K562 (cell line): Measurements from ENCODE around the gene MALAT1. TPM values are rescaled to one million over a fixed set of nuclear protein-coding genes. Genes with fewer than 3 reads are reported as not detected.

Source experiments
- ELF2 ChIP-seq: fragments of 250-450 bp; sonication (Bioruptor Pico); IDR thresholded peaks from 2 replicates; pipeline ENCODE4 v1.5.0; 2021; ENCODE audit warnings: mild to moderate bottlenecking
- FOXA3 ChIP-seq, 2 experiments: fragments of 450-650 bp in 1 of 2; sonication (generic) in 1 of 2; formaldehyde crosslinking; IDR thresholded peaks in 1 of 2; conservative IDR thresholded peaks in 1 of 2; 2 replicates each; pipeline versions ENCODE4 v1.4.0 to v1.8.0; 2020 to 2022; ENCODE audit warnings: mild to moderate bottlenecking in 2 of 2, missing genetic modification reagents in 1 of 2
- L3MBTL2 ChIP-seq: fragments of 450-650 bp; IDR thresholded peaks from 2 replicates; pipeline ENCODE4 v1.6.1; 2016; ENCODE audit warnings: mild to moderate bottlenecking, moderate library complexity
- MBD1 ChIP-seq: fragments of 250-450 bp; sonication (Bioruptor Pico); IDR thresholded peaks from 2 replicates; pipeline ENCODE4 v1.8.0; 2022; ENCODE audit warnings: inconsistent platforms
- OTX1 ChIP-seq: fragments of 450-650 bp; formaldehyde crosslinking; IDR thresholded peaks from 2 replicates; pipeline ENCODE4 v1.4.0; 2022; ENCODE audit warnings: mild to moderate bottlenecking
- TCF7 ChIP-seq: sonication (generic); IDR thresholded peaks from 2 replicates; pipeline ENCODE4 v1.6.1; 2016; ENCODE audit warnings: antibody characterized with exemption, borderline replicate concordance
- TEAD4 ChIP-seq, 2 experiments: sonication (generic) in 1 of 2; formaldehyde crosslinking in 1 of 2; IDR thresholded peaks; 2 replicates each; pipeline versions ENCODE4 v1.6.1 to v1.8.0; 2012 to 2022; ENCODE audit warnings: borderline replicate concordance in 1 of 2, inconsistent platforms in 1 of 2, low read length in 1 of 2, mild to moderate bottlenecking in 1 of 2, missing genetic modification reagents in 1 of 2
- ZNF197 ChIP-seq: fragments of 200-800 bp; sonication (Bioruptor generic); IDR thresholded peaks from 2 replicates; pipeline ENCODE4 v1.6.1; 2016; ENCODE audit warnings: low read depth, missing genetic modification characterization, missing compliant biosample characterization
- ZNF408 ChIP-seq: fragments of 250-450 bp; sonication (Bioruptor Pico); IDR thresholded peaks from 2 replicates; pipeline ENCODE4 v1.4.0; 2020; ENCODE audit warnings: low read depth, mild to moderate bottlenecking, moderate library complexity
- ZNF41 ChIP-seq: fragments of 250-450 bp; sonication (Bioruptor Pico); conservative IDR thresholded peaks from 2 replicates; pipeline ENCODE4 v1.4.0; 2020; ENCODE audit warnings: mild to moderate bottlenecking
- ZNF445 ChIP-seq: fragments of 250-450 bp; sonication (Bioruptor Pico); IDR thresholded peaks from 2 replicates; pipeline ENCODE4 v1.4.0; 2020; ENCODE audit warnings: low read depth, mild to moderate bottlenecking, moderate library complexity
- ZNF592 ChIP-seq: fragments of 450-650 bp; IDR thresholded peaks from 2 replicates; pipeline ENCODE4 v1.6.1; 2017; ENCODE audit warnings: antibody characterized with exemption, mild to moderate bottlenecking
- ZZZ3 ChIP-seq: fragments of 450-650 bp; IDR thresholded peaks from 2 replicates; pipeline ENCODE4 v1.6.1; 2016; ENCODE audit warnings: antibody characterized with exemption, mild to moderate bottlenecking, moderate library complexity
- polyA plus RNA-seq, 8 experiments: library from polyadenylated mRNA; depleted of rRNA in 4 of 8; stranded (reverse) in 5 of 8; unstranded in 3 of 8; fragments of >200 nt; fragmentation: Nextera tagmentation in 2 of 8; fragmentation: Illumina TruSeq in 1 of 8; extraction: Ambion mirVana in 2 of 8; extraction: Trizol in 1 of 8; gene quantifications; 2 replicates each; pipeline versions ENCODE4 v1.2.1 to v1.2.3, GENCODE V29; 2011 to 2014; ENCODE audit warnings: inconsistent platforms in 1 of 8, missing spikeins in 1 of 8
- total RNA-seq, 7 experiments: library from RNA; depleted of rRNA in 6 of 7; stranded (reverse); fragments of >200 nt in 6 of 7; fragmentation: Illumina TruSeq in 2 of 7; extraction: Trizol in 2 of 7; gene quantifications; 2 replicates each; pipeline versions ENCODE4 v1.2.1 to v1.2.3, GENCODE V29; 2011 to 2021; ENCODE audit warnings: low replicate concordance in 1 of 7
- TF ChIP-seq, protein P1 (sequence below): fragments of 450-650 bp; formaldehyde crosslinking; conservative IDR thresholded peaks from 2 replicates; pipeline ENCODE4 v1.4.0; 2022; ENCODE audit warnings: mild to moderate bottlenecking, missing genetic modification characterization
- TF ChIP-seq, protein P2 (sequence below): fragments of 450-650 bp; formaldehyde crosslinking; IDR thresholded peaks from 2 replicates; pipeline ENCODE4 v1.4.0; 2020; ENCODE audit warnings: mild to moderate bottlenecking, moderate library complexity
- TF ChIP-seq, protein P3 (sequence below): fragments of 450-650 bp; IDR thresholded peaks from 2 replicates; pipeline ENCODE4 v1.6.1; 2017; ENCODE audit warnings: antibody characterized with exemption

MALAT1 gene
- total and polyA plus RNA-seq, 9 of the 15 experiments (the other 6 are each of a cell fraction or from before 2014, with no cell fraction given) = 363 to 8,715 (median 2,351) TPM

DNA sequence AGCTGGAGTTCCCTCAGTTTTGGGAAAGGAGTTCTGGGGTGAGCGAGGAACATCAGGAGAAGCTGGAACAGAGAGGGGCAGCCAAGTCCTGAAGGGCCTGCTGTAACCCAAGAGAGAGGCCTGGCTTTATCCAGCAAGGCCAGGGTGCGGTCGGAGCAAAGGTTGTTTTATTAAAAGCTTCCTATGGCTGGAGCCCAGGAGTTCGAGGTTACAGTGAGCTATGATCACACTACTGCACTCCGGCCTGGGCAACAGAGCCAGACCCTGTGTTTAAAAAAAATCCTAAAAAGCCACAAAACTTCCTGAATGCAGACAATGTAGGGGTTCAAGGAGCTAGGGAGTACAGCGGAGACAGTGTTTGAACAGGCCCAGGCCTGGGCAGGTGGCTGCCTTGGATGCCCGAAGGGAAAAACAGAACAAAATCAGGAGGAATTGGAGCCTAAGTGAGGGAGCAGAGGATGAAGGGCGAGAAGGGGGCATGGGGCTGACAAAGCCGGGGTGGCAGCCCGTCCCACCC lies 22.2 kb upstream of the MALAT1 start (continued):
- TF ChIP-seq, protein P1, sequence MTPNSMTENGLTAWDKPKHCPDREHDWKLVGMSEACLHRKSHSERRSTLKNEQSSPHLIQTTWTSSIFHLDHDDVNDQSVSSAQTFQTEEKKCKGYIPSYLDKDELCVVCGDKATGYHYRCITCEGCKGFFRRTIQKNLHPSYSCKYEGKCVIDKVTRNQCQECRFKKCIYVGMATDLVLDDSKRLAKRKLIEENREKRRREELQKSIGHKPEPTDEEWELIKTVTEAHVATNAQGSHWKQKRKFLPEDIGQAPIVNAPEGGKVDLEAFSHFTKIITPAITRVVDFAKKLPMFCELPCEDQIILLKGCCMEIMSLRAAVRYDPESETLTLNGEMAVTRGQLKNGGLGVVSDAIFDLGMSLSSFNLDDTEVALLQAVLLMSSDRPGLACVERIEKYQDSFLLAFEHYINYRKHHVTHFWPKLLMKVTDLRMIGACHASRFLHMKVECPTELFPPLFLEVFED = peak; percentile 70
- TF ChIP-seq L3MBTL2 = 0 out of 2 replicates have a peak, but pooled peaks have one; percentile 32
- TF ChIP-seq, protein P2, sequence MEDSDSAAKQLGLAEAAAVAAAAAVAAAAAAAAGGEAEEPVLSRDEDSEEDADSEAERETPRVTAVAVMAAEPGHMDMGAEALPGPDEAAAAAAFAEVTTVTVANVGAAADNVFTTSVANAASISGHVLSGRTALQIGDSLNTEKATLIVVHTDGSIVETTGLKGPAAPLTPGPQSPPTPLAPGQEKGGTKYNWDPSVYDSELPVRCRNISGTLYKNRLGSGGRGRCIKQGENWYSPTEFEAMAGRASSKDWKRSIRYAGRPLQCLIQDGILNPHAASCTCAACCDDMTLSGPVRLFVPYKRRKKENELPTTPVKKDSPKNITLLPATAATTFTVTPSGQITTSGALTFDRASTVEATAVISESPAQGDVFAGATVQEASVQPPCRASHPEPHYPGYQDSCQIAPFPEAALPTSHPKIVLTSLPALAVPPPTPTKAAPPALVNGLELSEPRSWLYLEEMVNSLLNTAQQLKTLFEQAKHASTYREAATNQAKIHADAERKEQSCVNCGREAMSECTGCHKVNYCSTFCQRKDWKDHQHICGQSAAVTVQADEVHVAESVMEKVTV (CRISPR knock-in tag) = no peak
- TF ChIP-seq ELF2 (CRISPR knock-in tag) = no peak
- 0 out of 4 replicates have a peak, but pooled peaks of 1 of the 2 experiments have one; percentile 14 for TF ChIP-seq FOXA3 (CRISPR knock-in tag; conservative IDR thresholded peaks at IDR 0.05 in 1 of 2, IDR thresholded peaks at IDR 0.05 in 1 of 2)
- TF ChIP-seq OTX1 (CRISPR knock-in tag) = 0 out of 2 replicates have a peak, but pooled peaks have one; percentile 4
- no peak for TF ChIP-seq ZNF41 (CRISPR knock-in tag)
- peak; percentile 23; the same call in 1 of the 2 replicates for TF ChIP-seq ZNF592
- no peak for TF ChIP-seq ZNF445 (CRISPR knock-in tag)
- TF ChIP-seq, protein P3, sequence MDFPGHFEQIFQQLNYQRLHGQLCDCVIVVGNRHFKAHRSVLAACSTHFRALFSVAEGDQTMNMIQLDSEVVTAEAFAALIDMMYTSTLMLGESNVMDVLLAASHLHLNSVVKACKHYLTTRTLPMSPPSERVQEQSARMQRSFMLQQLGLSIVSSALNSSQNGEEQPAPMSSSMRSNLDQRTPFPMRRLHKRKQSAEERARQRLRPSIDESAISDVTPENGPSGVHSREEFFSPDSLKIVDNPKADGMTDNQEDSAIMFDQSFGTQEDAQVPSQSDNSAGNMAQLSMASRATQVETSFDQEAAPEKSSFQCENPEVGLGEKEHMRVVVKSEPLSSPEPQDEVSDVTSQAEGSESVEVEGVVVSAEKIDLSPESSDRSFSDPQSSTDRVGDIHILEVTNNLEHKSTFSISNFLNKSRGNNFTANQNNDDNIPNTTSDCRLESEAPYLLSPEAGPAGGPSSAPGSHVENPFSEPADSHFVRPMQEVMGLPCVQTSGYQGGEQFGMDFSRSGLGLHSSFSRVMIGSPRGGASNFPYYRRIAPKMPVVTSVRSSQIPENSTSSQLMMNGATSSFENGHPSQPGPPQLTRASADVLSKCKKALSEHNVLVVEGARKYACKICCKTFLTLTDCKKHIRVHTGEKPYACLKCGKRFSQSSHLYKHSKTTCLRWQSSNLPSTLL = no peak
- no peak for TF ChIP-seq ZZZ3
- 0 out of 2 replicates have a peak, but pooled peaks have one; percentile 10 for TF ChIP-seq TCF7
- no peak; the same call in 1 of the 2 replicates for TF ChIP-seq TEAD4 (IDR thresholded peaks at IDR 0.05; ENCODE audit: low read length)
- 0 out of 2 replicates have a peak, but pooled peaks have one; percentile 14 for TF ChIP-seq TEAD4 (CRISPR knock-in tag; IDR thresholded peaks at IDR 0.05; ENCODE audit: borderline replicate concordance)
- TF ChIP-seq MBD1 (CRISPR knock-in tag) = no peak
- no peak for TF ChIP-seq ZNF408 (CRISPR knock-in tag)
- TF ChIP-seq ZNF197 (CRISPR knock-in tag) = no peak
